Upper lobe of right lung (tissue), 1 donor: ENCODE results near the gene ATP13A5. TPM values are rescaled to one million over a fixed set of nuclear protein-coding genes. Genes with fewer than 3 reads are reported as not detected.

Experiments used
- ATAC-seq: fragments of 200-7000 bp; cut with Tn5 transposase; one replicate; pipeline ENCODE4 v1.9.1; 2020; ENCODE audit warnings: mild to moderate bottlenecking, moderate library complexity
- DNase-seq: peaks from one replicate; pipeline ENCODE4 v3.0.0-alpha.2; 2020
- H3K27ac ChIP-seq: fragments of 200-600 bp; one replicate; pipeline ENCODE4 v1.8.0; 2022
- H3K27me3 ChIP-seq: fragments of 200-600 bp; one replicate; pipeline ENCODE4 v1.8.0; 2022; ENCODE audit warnings: mild to moderate bottlenecking
- H3K36me3 ChIP-seq: fragments of 200-600 bp; one replicate; pipeline ENCODE4 v1.8.0; 2022
- H3K4me1 ChIP-seq: fragments of 200-600 bp; one replicate; pipeline ENCODE4 v1.8.0; 2022
- H3K4me3 ChIP-seq: fragments of 200-600 bp; one replicate; pipeline ENCODE4 v1.8.0; 2022; ENCODE audit warnings: mild to moderate bottlenecking
- H3K9me3 ChIP-seq: fragments of 200-600 bp; one replicate; pipeline ENCODE4 v1.8.0; 2022
- intact Hi-C: fragments of 100-400 bp; cut with DNase I; formaldehyde crosslinking; loops from one replicate; pipeline ENCODE4 v1.11.0; 2022
- long read RNA-seq: library from polyadenylated mRNA; unstranded; transcript quantifications from one replicate; pipeline ENCODE4 v2.0.0, GENCODE V29; 2021
- total RNA-seq: library from RNA; stranded (reverse); fragmentation: NEBNext Ultra II Directional; extraction: Animal tissue kit (Norgen Biotek cat#: 25700); gene quantifications from one replicate; pipeline ENCODE4 v1.2.1, GENCODE V29; 2021
- TF ChIP-seq, protein P1 (sequence below): fragments of 200-600 bp; IDR thresholded peaks from one replicate; pipeline ENCODE4 v1.8.0; 2022; ENCODE audit warnings: antibody characterized with exemption
- donor health status: DM: no; HTN: yes; CAD: no; lungs with severe emphysema.

ATP13A5 gene, protein sequence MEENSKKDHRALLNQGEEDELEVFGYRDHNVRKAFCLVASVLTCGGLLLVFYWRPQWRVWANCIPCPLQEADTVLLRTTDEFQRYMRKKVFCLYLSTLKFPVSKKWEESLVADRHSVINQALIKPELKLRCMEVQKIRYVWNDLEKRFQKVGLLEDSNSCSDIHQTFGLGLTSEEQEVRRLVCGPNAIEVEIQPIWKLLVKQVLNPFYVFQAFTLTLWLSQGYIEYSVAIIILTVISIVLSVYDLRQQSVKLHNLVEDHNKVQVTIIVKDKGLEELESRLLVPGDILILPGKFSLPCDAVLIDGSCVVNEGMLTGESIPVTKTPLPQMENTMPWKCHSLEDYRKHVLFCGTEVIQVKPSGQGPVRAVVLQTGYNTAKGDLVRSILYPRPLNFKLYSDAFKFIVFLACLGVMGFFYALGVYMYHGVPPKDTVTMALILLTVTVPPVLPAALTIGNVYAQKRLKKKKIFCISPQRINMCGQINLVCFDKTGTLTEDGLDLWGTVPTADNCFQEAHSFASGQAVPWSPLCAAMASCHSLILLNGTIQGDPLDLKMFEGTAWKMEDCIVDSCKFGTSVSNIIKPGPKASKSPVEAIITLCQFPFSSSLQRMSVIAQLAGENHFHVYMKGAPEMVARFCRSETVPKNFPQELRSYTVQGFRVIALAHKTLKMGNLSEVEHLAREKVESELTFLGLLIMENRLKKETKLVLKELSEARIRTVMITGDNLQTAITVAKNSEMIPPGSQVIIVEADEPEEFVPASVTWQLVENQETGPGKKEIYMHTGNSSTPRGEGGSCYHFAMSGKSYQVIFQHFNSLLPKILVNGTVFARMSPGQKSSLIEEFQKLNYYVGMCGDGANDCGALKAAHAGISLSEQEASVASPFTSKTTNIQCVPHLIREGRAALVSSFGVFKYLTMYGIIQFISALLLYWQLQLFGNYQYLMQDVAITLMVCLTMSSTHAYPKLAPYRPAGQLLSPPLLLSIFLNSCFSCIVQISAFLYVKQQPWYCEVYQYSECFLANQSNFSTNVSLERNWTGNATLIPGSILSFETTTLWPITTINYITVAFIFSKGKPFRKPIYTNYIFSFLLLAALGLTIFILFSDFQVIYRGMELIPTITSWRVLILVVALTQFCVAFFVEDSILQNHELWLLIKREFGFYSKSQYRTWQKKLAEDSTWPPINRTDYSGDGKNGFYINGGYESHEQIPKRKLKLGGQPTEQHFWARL
- total RNA-seq = 2.0 TPM
- long read RNA-seq = 0 reads

DNA sequence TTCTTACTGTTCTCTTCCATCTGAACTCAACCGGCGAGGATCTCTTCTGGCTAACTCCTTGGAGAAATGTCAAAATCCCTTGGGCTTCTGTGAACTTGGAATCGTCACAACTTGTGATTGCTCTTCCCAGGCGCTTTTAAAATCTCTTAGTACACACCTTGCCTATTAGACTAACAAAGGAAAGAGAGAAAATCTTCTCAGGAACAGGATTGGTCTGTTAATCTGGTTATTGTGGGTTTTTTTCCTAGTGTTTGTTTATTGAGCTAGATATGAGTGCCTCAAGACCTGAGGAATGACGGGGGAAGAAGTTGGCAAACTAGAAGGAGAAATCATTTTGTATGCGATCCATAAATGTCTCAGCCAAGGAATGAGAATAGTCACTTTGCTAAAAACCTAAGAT, at the start of gene ATP13A5:
ATP13A5 (minus strand) TSS at position 48 of the 400 bp plus-strand sequence; CDS start at position 20, 28 bp downstream.
- intact Hi-C loops = no loop called here
- Histone ChIP-seq H3K9me3 (no peaks in the 10 kb centered on the region), H3K36me3 (no peaks in the 10 kb centered on the region), H3K27ac (no peak within 1 kb of the TSS), H3K4me3 (no peak within 1 kb of the TSS), H3K27me3 (no peaks in the 10 kb centered on the region), H3K4me1 (no peaks in the 10 kb centered on the region)
- DNase-seq = no peak
- TF ChIP-seq, protein P1, sequence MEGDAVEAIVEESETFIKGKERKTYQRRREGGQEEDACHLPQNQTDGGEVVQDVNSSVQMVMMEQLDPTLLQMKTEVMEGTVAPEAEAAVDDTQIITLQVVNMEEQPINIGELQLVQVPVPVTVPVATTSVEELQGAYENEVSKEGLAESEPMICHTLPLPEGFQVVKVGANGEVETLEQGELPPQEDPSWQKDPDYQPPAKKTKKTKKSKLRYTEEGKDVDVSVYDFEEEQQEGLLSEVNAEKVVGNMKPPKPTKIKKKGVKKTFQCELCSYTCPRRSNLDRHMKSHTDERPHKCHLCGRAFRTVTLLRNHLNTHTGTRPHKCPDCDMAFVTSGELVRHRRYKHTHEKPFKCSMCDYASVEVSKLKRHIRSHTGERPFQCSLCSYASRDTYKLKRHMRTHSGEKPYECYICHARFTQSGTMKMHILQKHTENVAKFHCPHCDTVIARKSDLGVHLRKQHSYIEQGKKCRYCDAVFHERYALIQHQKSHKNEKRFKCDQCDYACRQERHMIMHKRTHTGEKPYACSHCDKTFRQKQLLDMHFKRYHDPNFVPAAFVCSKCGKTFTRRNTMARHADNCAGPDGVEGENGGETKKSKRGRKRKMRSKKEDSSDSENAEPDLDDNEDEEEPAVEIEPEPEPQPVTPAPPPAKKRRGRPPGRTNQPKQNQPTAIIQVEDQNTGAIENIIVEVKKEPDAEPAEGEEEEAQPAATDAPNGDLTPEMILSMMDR = no peak
- ATAC-seq = no peak

DNA sequence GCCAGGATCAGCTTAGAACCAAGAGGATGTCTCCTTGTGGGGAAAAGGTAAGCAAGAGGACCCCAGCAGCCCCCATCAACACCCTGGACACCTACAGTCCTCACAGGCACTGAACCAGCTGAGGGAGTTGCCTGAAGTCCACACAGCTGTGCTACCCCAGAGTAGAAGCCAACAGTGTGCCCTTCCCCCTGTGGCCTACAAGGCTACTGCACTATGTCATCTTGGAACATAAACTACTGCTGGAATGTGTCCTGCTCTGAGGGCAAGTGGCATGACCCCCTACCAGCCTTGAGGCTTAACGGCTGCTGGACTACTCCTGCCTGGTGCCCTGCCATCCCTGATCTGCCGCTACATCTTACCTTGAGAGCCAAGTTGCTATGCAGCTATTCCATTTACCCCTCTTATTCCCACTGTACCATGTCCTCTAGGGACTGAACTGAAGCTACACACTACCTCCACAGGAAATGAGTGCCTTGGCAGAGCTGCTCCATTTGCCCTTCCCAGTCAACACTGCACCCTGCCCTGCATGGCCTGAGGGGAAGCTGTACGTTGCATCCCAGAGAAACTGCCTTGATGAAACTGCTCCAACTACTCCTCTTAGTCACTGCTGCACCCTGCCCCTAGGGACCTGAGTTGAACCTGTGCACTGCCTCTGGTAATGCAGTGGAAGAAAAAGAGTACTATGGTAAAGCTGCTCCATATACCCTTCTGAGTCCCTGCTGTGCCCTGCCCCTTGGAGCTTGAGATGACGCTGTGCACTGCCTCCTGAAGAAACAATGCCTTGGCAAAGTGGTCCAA, 40.2 kb upstream of the ATP13A5 start:
- ATAC-seq (peak; percentile 56), DNase-seq (no peak)
- TF ChIP-seq, protein P1 = no peak
- H3K4me3 ChIP-seq = no peak overlapping the region
- H3K4me1 ChIP-seq = no peaks in the 10 kb centered on the region
- H3K27ac ChIP-seq = no peak overlapping the region
- H3K36me3 ChIP-seq = peaks cover 22% of the 10 kb centered on the region
- intact Hi-C loops = no loop called here
- no peaks in the 10 kb centered on the region for H3K9me3 ChIP-seq
- no peaks in the 10 kb centered on the region for H3K27me3 ChIP-seq

DNA sequence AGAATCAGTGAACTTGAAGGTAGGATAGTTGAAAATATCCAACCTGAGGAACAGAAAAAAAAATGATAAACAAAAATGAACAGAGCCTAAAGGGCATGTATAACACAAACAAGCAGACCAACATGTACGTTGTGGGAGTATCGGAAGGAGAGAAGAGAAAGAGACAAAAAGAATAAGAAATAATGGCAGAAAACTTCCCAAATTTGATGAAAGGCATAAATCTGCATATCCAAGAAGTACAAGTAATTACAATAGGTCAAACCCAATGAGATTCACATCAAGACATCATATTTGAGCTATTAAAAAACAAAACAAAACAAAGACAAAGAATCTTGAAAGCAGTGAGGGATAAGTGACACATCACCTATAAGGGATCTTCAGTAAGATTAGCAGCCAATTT, 38.1 kb upstream of the ATP13A5 start:
- Histone ChIP-seq H3K36me3 (peaks cover 27% of the 10 kb centered on the region), H3K9me3 (no peaks in the 10 kb centered on the region), H3K4me3 (no peak overlapping the region), H3K27ac (no peak overlapping the region), H3K4me1 (no peaks in the 10 kb centered on the region), H3K27me3 (no peaks in the 10 kb centered on the region)
- DNase-seq = no peak
- intact Hi-C loops = no loop called here
- TF ChIP-seq, protein P1 = no peak
- no peak for ATAC-seq

DNA sequence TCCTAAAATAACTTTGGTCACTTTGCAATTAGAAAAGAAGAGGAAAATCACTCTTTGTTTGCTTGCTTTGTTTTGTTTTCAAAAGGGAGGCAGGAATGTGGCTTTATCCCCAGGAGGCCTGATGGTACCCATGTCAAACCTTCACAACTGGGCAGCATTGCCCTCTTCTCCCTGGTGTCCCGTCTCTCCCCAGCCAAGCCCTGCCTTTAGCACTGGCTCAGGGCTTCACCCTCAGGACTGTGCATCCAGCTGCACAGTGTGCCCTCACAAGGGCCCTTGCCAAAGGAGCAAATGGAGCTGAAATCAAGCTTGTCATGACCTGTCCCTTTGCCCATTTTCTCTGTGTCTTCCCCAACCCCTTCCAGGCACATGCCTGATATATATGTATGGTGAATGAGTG, 29.1 kb upstream of the ATP13A5 start:
- no peak for ATAC-seq
- H3K36me3 ChIP-seq = peaks cover 18% of the 10 kb centered on the region
- TF ChIP-seq, protein P1 = no peak
- intact Hi-C loops = no loop called here
- no peak for DNase-seq
- no peak overlapping the region for H3K4me3 ChIP-seq
- no peaks in the 10 kb centered on the region for H3K9me3 ChIP-seq
- H3K4me1 ChIP-seq = no peaks in the 10 kb centered on the region
- H3K27me3 ChIP-seq = no peaks in the 10 kb centered on the region
- no peak overlapping the region for H3K27ac ChIP-seq

DNA sequence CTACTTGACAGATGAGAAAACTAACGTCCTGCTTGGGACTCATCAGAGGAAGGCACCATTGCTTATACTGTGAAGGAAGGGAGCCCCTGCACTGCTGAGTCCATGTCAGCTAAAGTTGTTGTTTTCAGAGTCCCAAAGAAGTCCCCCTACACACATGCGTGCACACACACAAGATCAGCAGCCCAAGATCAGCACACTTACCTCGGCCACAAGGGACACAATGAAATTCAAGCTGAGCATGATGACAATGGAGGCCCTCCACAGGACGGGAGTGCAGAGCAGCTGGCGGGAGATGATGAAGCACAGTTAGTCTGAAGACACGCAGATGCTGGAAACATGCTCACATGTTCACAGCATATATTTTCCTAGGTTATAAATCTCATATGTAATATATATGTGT, 28.6 kb upstream of the ATP13A5 start:
- Histone ChIP-seq H3K36me3 (peaks cover 18% of the 10 kb centered on the region), H3K27ac (no peak overlapping the region), H3K4me1 (no peaks in the 10 kb centered on the region), H3K27me3 (no peaks in the 10 kb centered on the region), H3K4me3 (no peak overlapping the region), H3K9me3 (no peaks in the 10 kb centered on the region)
- ATAC-seq = peak; percentile 21
- intact Hi-C loops = no loop called here
- TF ChIP-seq, protein P1 = no peak
- no peak for DNase-seq
